HepG2 (cell line): ENCODE results near the gene ITIH1. TPM values are rescaled to one million over a fixed set of nuclear protein-coding genes. Genes with fewer than 3 reads are reported as not detected.
"Not testable (repeated sequence)": the region's sequence is repeated elsewhere in the genome, so short reads cannot be mapped to it uniquely, and the experiment has no call there.

Experiments used
- ATAC-seq: fragments of 200-7000 bp; cut with Tn5 transposase; 3 replicates; pipeline ENCODE4 v1.9.1; 2020; ENCODE audit warnings: mild to moderate bottlenecking, moderate library complexity
- BruUV-seq: library from RNA; stranded (reverse); fragments of 400-500 nt; replicated peaks from 2 replicates; lab custom pipeline; 2021; lab: Mats Ljungman, UMichigan
- CTCF ChIA-PET: fragments of 300-600 bp; formaldehyde crosslinking; extraction: SDS; loops from one replicate; lab custom pipeline; 2021; ENCODE audit warnings: low total read pairs, inconsistent platforms, low intra/inter-chr PET ratio; lab: Yijun Ruan, JAX
- POLR2A ChIA-PET: fragments of 350-600 bp; sonication (Branson Sonifier 250); formaldehyde crosslinking; loops from one replicate; lab custom pipeline; 2020; ENCODE audit warnings: antibody characterized with exemption, inconsistent platforms; lab: Yijun Ruan, JAX
- DNase-seq: peaks from one replicate; pipeline ENCODE4 v3.0.0-alpha.2; 2015; ENCODE audit warnings: low spot score
- FAIRE-seq: peaks from 3 replicates; lab custom pipeline; 2011; peaks lifted over from hg19 to GRCh38; lab: Jason Lieb, UNC
- H2AFZ ChIP-seq: one replicate; pipeline ENCODE4 v1.6.1; 2011; ENCODE audit warnings: low read length, inconsistent platforms
- H3K27ac ChIP-seq: fragments of 300-600 bp; 3 replicates; pipeline ENCODE4 v1.8.0; 2011; ENCODE audit warnings: mixed run types, mild to moderate bottlenecking, mixed read lengths, low read length, inconsistent platforms; ENCODE audit not compliant: insufficient read depth; ENCODE audit errors: extremely low read length
- H3K27me3 ChIP-seq, 2 experiments: fragments of 200-600 bp in 1 of 2; 2 replicates in 1 of 2; 3 replicates in 1 of 2; pipeline versions ENCODE4 v1.6.0 to v1.8.0; 2011; ENCODE audit warnings: low read length in 2 of 2, mild to moderate bottlenecking in 2 of 2, moderate library complexity in 2 of 2, inconsistent platforms in 1 of 2; ENCODE audit not compliant: insufficient read depth in 2 of 2, control insufficient read depth in 1 of 2
- H3K36me3 ChIP-seq, 2 experiments: fragments of 200-600 bp in 1 of 2; replicated peaks in 1 of 2; 2 replicates in 1 of 2; 3 replicates in 1 of 2; pipeline versions ENCODE4 v1.5.1 to v1.8.0; 2011; ENCODE audit warnings: low read length in 2 of 2, inconsistent platforms in 1 of 2; ENCODE audit not compliant: insufficient read depth in 2 of 2, control insufficient read depth in 1 of 2
- H3K4me1 ChIP-seq: 2 replicates; pipeline ENCODE4 v1.5.1; 2012; ENCODE audit warnings: low read length, inconsistent platforms; ENCODE audit not compliant: insufficient read depth
- H3K4me2 ChIP-seq: 2 replicates; pipeline ENCODE4 v1.6.0; 2011; ENCODE audit warnings: low read depth, low read length, inconsistent platforms
- H3K4me3 ChIP-seq, 3 experiments: fragments of 200-600 bp in 1 of 3; sonication (generic), shearing (Covaris generic) in 1 of 3; replicated peaks in 1 of 3; 2 replicates each; pipeline ENCODE4 v1.5.1; 2011 to 2016; ENCODE audit warnings: low read length in 3 of 3, inconsistent platforms in 2 of 3, low read depth in 2 of 3, mild to moderate bottlenecking in 2 of 3, control low read depth in 1 of 3, mixed read lengths in 1 of 3; ENCODE audit not compliant: insufficient read depth in 1 of 3
- H3K79me2 ChIP-seq: one replicate; pipeline ENCODE4 v1.6.1; 2011; ENCODE audit warnings: low read length, inconsistent platforms; ENCODE audit not compliant: insufficient read depth
- H3K9ac ChIP-seq: 2 replicates; pipeline ENCODE4 v1.6.0; 2011; ENCODE audit warnings: mild to moderate bottlenecking, low read depth, low read length, inconsistent platforms; ENCODE audit not compliant: insufficient read depth
- H3K9me3 ChIP-seq: 2 replicates; pipeline ENCODE4 v1.5.1; 2012; ENCODE audit warnings: mild to moderate bottlenecking, low read length
- H4K20me1 ChIP-seq: 2 replicates; pipeline ENCODE4 v1.6.0; 2011; ENCODE audit warnings: inconsistent platforms, mild to moderate bottlenecking, low read length, moderate library complexity; ENCODE audit not compliant: insufficient read depth
- HINFP ChIP-seq: sonication (generic); formaldehyde crosslinking; IDR thresholded peaks from 2 replicates; pipeline ENCODE4 v1.4.0; 2020; ENCODE audit warnings: low read depth, mild to moderate bottlenecking, missing genetic modification reagents
- HNF1A ChIP-seq, 2 experiments: sonication (generic) in 1 of 2; formaldehyde crosslinking in 1 of 2; IDR thresholded peaks; 2 replicates each; pipeline versions ENCODE4 v1.4.0 to v1.6.1; 2016 to 2020; ENCODE audit warnings: borderline replicate concordance in 1 of 2, low read depth in 1 of 2, mild to moderate bottlenecking in 1 of 2, missing genetic modification reagents in 1 of 2
- POLR2AphosphoS5 ChIP-seq: IDR thresholded peaks from 2 replicates; pipeline ENCODE4 v1.6.1; 2012; ENCODE audit warnings: low read depth, low read length
- RBFOX2 ChIP-seq: fragments of 200-400 bp; formaldehyde crosslinking; IDR thresholded peaks from 2 replicates; pipeline ENCODE4 v1.6.1; 2017; ENCODE audit warnings: low read depth, mild to moderate bottlenecking, low read length
- SIX4 ChIP-seq: sonication (generic); formaldehyde crosslinking; IDR thresholded peaks from 2 replicates; pipeline ENCODE4 v1.4.0; 2020; ENCODE audit warnings: missing genetic modification reagents
- WGBS: methylation state at CpG from one replicate; pipeline ENCODE4 v1.1.6; 2017; ENCODE audit warnings: low lambda C conversion rate; 5-methylcytosine and 5-hydroxymethylcytosine counted together
- in situ Hi-C: cut with HindIII; loops from 2 replicates; pipeline ENCODE4 v1.10.0; 2017; ENCODE audit warnings: low pct_unique_long_range_greater_than_20kb; ENCODE audit not compliant: extremely low pct_ligation_motif_present
- intact Hi-C: fragments of 100-400 bp; cut with micrococcal nuclease; formaldehyde crosslinking; loops from one replicate; pipeline ENCODE4 v1.10.0; 2022; ENCODE audit not compliant: unreplicated experiment
- polyA plus RNA-seq, 8 experiments: library from polyadenylated mRNA; depleted of rRNA in 3 of 8; stranded (reverse) in 7 of 8; unstranded in 1 of 8; fragments of >200 nt; fragmentation: Illumina TruSeq in 4 of 8; extraction: Trizol in 4 of 8; gene quantifications; 2 replicates each; pipeline versions ENCODE4 v1.2.1 to v1.2.3, GENCODE V29; 2011 to 2016; ENCODE audit warnings: low read depth in 4 of 8, missing spikeins in 1 of 8, mixed read lengths in 1 of 8; ENCODE audit not compliant: insufficient read depth in 1 of 8
- total RNA-seq, 5 experiments: library from RNA; depleted of rRNA; stranded (reverse); fragments of >200 nt; fragmentation: Illumina TruSeq; extraction: Trizol; gene quantifications; 2 replicates each; pipeline ENCODE4 v1.2.3, GENCODE V29; 2016; ENCODE audit warnings: low read depth in 1 of 5
- TF ChIP-seq, protein P1 (sequence below): sonication (generic); formaldehyde crosslinking; IDR thresholded peaks from 2 replicates; pipeline ENCODE4 v1.4.0; 2020; ENCODE audit warnings: mild to moderate bottlenecking, missing genetic modification reagents
- TF ChIP-seq, protein P2 (sequence below), 2 experiments: fragments of 450-650 bp in 1 of 2; sonication (generic) in 1 of 2; formaldehyde crosslinking; IDR thresholded peaks; 2 replicates each; pipeline versions ENCODE4 v1.5.0 to v1.8.0; 2020 to 2022; ENCODE audit warnings: mild to moderate bottlenecking in 1 of 2, missing genetic modification reagents in 1 of 2

The ITIH1 gene
- total and polyA plus RNA-seq, 2 of the 13 experiments (the other 11 are each of a cell fraction or from before 2014, with no cell fraction given) = 12.3 to 19.6 TPM

- TF ChIP-seq, protein P1, sequence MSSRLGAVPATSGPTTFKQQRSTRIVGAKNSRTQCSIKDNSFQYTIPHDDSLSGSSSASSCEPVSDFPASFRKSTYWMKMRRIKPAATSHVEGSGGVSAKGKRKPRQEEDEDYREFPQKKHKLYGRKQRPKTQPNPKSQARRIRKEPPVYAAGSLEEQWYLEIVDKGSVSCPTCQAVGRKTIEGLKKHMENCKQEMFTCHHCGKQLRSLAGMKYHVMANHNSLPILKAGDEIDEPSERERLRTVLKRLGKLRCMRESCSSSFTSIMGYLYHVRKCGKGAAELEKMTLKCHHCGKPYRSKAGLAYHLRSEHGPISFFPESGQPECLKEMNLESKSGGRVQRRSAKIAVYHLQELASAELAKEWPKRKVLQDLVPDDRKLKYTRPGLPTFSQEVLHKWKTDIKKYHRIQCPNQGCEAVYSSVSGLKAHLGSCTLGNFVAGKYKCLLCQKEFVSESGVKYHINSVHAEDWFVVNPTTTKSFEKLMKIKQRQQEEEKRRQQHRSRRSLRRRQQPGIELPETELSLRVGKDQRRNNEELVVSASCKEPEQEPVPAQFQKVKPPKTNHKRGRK (CRISPR knock-in tag) = 0 out of 2 replicates have a peak, but pooled peaks have one; percentile 34
- TF ChIP-seq HNF1A (IDR thresholded peaks at IDR 0.05; ENCODE audit: low read depth) = no peak
- TF ChIP-seq HNF1A (CRISPR knock-in tag; IDR thresholded peaks at IDR 0.05; ENCODE audit: borderline replicate concordance) = no peak
- TF ChIP-seq RBFOX2 = 0 out of 2 replicates have a peak, but pooled peaks have one; percentile 3
- TF ChIP-seq SIX4 (CRISPR knock-in tag) = no peak
- TF ChIP-seq HINFP (CRISPR knock-in tag) = no peak
- TF ChIP-seq, protein P2, sequence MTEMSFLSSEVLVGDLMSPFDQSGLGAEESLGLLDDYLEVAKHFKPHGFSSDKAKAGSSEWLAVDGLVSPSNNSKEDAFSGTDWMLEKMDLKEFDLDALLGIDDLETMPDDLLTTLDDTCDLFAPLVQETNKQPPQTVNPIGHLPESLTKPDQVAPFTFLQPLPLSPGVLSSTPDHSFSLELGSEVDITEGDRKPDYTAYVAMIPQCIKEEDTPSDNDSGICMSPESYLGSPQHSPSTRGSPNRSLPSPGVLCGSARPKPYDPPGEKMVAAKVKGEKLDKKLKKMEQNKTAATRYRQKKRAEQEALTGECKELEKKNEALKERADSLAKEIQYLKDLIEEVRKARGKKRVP (CRISPR knock-in tag; IDR thresholded peaks at IDR 0.05) = no peak
- TF ChIP-seq POLR2AphosphoS5 = peak; percentile 28; the same call in 1 of the 2 replicates
- TF ChIP-seq, all 625 proteins: peak for 30
Measured at GRCh38 chr3:52775877-52776276, 1.5 kb upstream of the ITIH1 start (continued).

GRCh38 chr3:52776486-52776885 is 913 bp upstream of the ITIH1 start:
- H3K9me3 ChIP-seq, ATAC-seq, in situ Hi-C loops, H3K79me2 ChIP-seq, DNase-seq, H4K20me1 ChIP-seq, H3K4me3 ChIP-seq, H2AFZ ChIP-seq, BruUV-seq, CTCF ChIA-PET, FAIRE-seq, H3K27me3 ChIP-seq, H3K36me3 ChIP-seq: not testable (repeated sequence)
- Histone ChIP-seq H3K9ac (peak overlapping the region; percentile 59; the same call in 1 of the 2 replicates), H3K4me2 (peak overlapping the region; percentile 71; the same call in 1 of the 2 replicates), H3K4me1 (peaks cover 87% of the 10 kb centered on the region), H3K27ac (peak overlapping the region; percentile 88)
- POLR2A ChIA-PET = interaction anchor here (0.7 to 18.4 kb wide), 7 partner anchors 10 to 420 kb away, joined by 3 to 466 read pairs (median 10); partner anchors contain the start of genes GLT8D1, ITIH3, PRKCD and SPCS1
- 75% methylated on average over 6 of the region's 6 CpGs for WGBS
- intact Hi-C loops = loop anchor here (10.0 kb wide), 1 partner anchor 48 kb away; no protein-coding TSS in a partner anchor
